CD4-positive, alpha-beta T cell treated with Interleukin-2 at 100 ng/mL for 4 hours (primary cell): ENCODE measurements around the gene KCNC1.

Experiments used
- DNase-seq: peaks from one replicate; pipeline ENCODE4 v3.0.0-alpha.2; 2020; ENCODE audit warnings: low spot score

Gene KCNC1

GRCh38 chr11:17738151-17738973, 3.8 kb downstream of the KCNC1 start:
- DNase-seq = no peak

- no peak for DNase-seq
Measured at GRCh38 chr11:17739945-17740338, 5.4 kb downstream of the KCNC1 start.

GRCh38 chr11:17740649-17741235, 6.2 kb downstream of the KCNC1 start:
- DNase-seq = no peak

- DNase-seq = no peak
Measured at GRCh38 chr11:17741487-17741886, 6.9 kb downstream of the KCNC1 start.

GRCh38 chr11:17742019-17742418, 7.4 kb downstream of the KCNC1 start:
- DNase-seq = no peak

- DNase-seq = no peak
Measured at GRCh38 chr11:17743026-17743807, 8.6 kb downstream of the KCNC1 start.

GRCh38 chr11:17743808-17744119, 9.2 kb downstream of the KCNC1 start:
- DNase-seq = no peak

GRCh38 chr11:17744151-17744940, 9.8 kb downstream of the KCNC1 start:
- DNase-seq = no peak

GRCh38 chr11:17745023-17745772, 10.6 kb downstream of the KCNC1 start:
- DNase-seq = no peak

- no peak for DNase-seq
Measured at GRCh38 chr11:17746096-17746495, 11.5 kb downstream of the KCNC1 start.

- no peak for DNase-seq
Measured at GRCh38 chr11:17747131-17747955, 12.8 kb downstream of the KCNC1 start.

- DNase-seq = no peak
Measured at GRCh38 chr11:17748044-17748443, 13.5 kb downstream of the KCNC1 start.

- DNase-seq = no peak
Measured at GRCh38 chr11:17748761-17749721, 14.5 kb downstream of the KCNC1 start.

- DNase-seq = no peak
Measured at GRCh38 chr11:17750013-17750800, 15.6 kb downstream of the KCNC1 start.

GRCh38 chr11:17750801-17751165, 16.2 kb downstream of the KCNC1 start:
- no peak for DNase-seq

GRCh38 chr11:17751558-17751957, 17.0 kb downstream of the KCNC1 start:
- DNase-seq = no peak

GRCh38 chr11:17752144-17752543, 17.6 kb downstream of the KCNC1 start:
- no peak for DNase-seq

- DNase-seq = no peak
Measured at GRCh38 chr11:17753153-17753552, 18.6 kb downstream of the KCNC1 start.

GRCh38 chr11:17753641-17754040, 19.1 kb downstream of the KCNC1 start:
- DNase-seq = no peak
